Measurements from ENCODE around the gene CTSD. TPM values are rescaled to one million over a fixed set of nuclear protein-coding genes. Genes with fewer than 3 reads are reported as not detected.

The CTSD gene
- total RNA-seq, 1 experiment from 2014 or later, result 199 TPM

GRCh38 chr11:1707751-1708150 lies 56.0 kb downstream of the CTSD start:
- peaks cover 60% of the 10 kb centered on the region for H3K27me3 Mint-ChIP-seq (ENCODE audit: low read depth)
- ChIA-PET POLR2A (no interaction called here), CTCF (interaction anchor here (0.6 to 4.0 kb wide), 3 partner anchors 14 to 125 kb away, joined by 3 to 31 read pairs (median 20); no protein-coding TSS in a partner anchor)
- H3K27ac Mint-ChIP-seq, result no peak overlapping the region
- DNase-seq (ENCODE audit: low spot score) (no peak), ATAC-seq (no peak)
- no peak overlapping the region for H3K4me3 Mint-ChIP-seq
- H3K36me3 Mint-ChIP-seq, result no peaks in the 10 kb centered on the region; the same call in 1 of the 2 replicates
- TF ChIP-seq MAX (CRISPR knock-in tag; IDR thresholded peaks at IDR 0.05), result no peak
- no peak for TF ChIP-seq CREM (CRISPR knock-in tag; IDR thresholded peaks at IDR 0.05)
- no peak for TF ChIP-seq ZNF121 (CRISPR knock-in tag; IDR thresholded peaks at IDR 0.05)
- no peak for TF ChIP-seq GRHL2 (CRISPR knock-in tag; IDR thresholded peaks at IDR 0.05; ENCODE audit: insufficient replicate concordance, severe bottlenecking)
- no peak for TF ChIP-seq ELF4 (CRISPR knock-in tag; IDR thresholded peaks at IDR 0.05; ENCODE audit: low read depth)
- no peak for TF ChIP-seq ZNF281 (CRISPR knock-in tag; IDR thresholded peaks at IDR 0.05)
- no peak for TF ChIP-seq PRDM15 (CRISPR knock-in tag; IDR thresholded peaks at IDR 0.05)
- TF ChIP-seq NFATC4 (CRISPR knock-in tag; IDR thresholded peaks at IDR 0.05), result no peak
- TF ChIP-seq FOXP1 (CRISPR knock-in tag; IDR thresholded peaks at IDR 0.05; ENCODE audit: borderline replicate concordance), result no peak
- no peak for TF ChIP-seq TEAD1 (CRISPR knock-in tag; IDR thresholded peaks at IDR 0.05)
- no peak for TF ChIP-seq NR3C1 (CRISPR knock-in tag; conservative IDR thresholded peaks at IDR 0.05; ENCODE audit: low read depth)
- no peak for TF ChIP-seq JAZF1 (CRISPR knock-in tag; IDR thresholded peaks at IDR 0.05)
- TF ChIP-seq TCF7 (CRISPR knock-in tag; IDR thresholded peaks at IDR 0.05; ENCODE audit: low read depth), result no peak
- TF ChIP-seq EMX1 (CRISPR knock-in tag; IDR thresholded peaks at IDR 0.05), result no peak
- no peak for TF ChIP-seq MXD4 (CRISPR knock-in tag; IDR thresholded peaks at IDR 0.05; ENCODE audit: borderline replicate concordance)
- TF ChIP-seq ZBTB21 (CRISPR knock-in tag; IDR thresholded peaks at IDR 0.05; ENCODE audit: borderline replicate concordance), result no peak
- TF ChIP-seq IRF2 (CRISPR knock-in tag; IDR thresholded peaks at IDR 0.05; ENCODE audit: borderline replicate concordance, low read depth), result no peak
- no peak for TF ChIP-seq ZNF416 (CRISPR knock-in tag; IDR thresholded peaks at IDR 0.05)
- no peaks in the 10 kb centered on the region for H3K4me1 Mint-ChIP-seq
- peaks cover 21% of the 10 kb centered on the region for H3K9me3 Mint-ChIP-seq

- Mint-ChIP-seq H3K27me3 (ENCODE audit: low read depth) (peaks cover 58% of the 10 kb centered on the region), H3K9me3 (peaks cover 26% of the 10 kb centered on the region), H3K27ac (no peak overlapping the region), H3K36me3 (no peaks in the 10 kb centered on the region; the same call in 1 of the 2 replicates), H3K4me3 (no peak overlapping the region), H3K4me1 (no peaks in the 10 kb centered on the region)
- POLR2A ChIA-PET, result interaction anchor here (0.6 to 0.8 kb wide), 2 partner anchors 65 to 118 kb away, joined by 3 to 4 read pairs; no protein-coding TSS in a partner anchor
- DNase-seq (ENCODE audit: low spot score) (peak; percentile 36), ATAC-seq (no peak; the same call in 1 of the 2 replicates)
- CTCF ChIA-PET, result interaction anchor here (0.6 to 4.0 kb wide), 17 partner anchors 13 to 444 kb away, joined by 3 to 31 read pairs (median 5); partner anchors contain the start of gene CTSD
- TF ChIP-seq ETV6 (CRISPR knock-in tag; IDR thresholded peaks at IDR 0.05), result no peak
- no peak for TF ChIP-seq NFATC4 (CRISPR knock-in tag; IDR thresholded peaks at IDR 0.05)
- no peak for TF ChIP-seq ZNF317 (CRISPR knock-in tag; IDR thresholded peaks at IDR 0.05; ENCODE audit: borderline replicate concordance, low read depth)
- TF ChIP-seq IRF1 (CRISPR knock-in tag; IDR thresholded peaks at IDR 0.05), result no peak
- no peak for TF ChIP-seq ELF4 (CRISPR knock-in tag; IDR thresholded peaks at IDR 0.05; ENCODE audit: low read depth)
- no peak for TF ChIP-seq GABPB1 (CRISPR knock-in tag; IDR thresholded peaks at IDR 0.05)
- no peak for TF ChIP-seq NFYB (CRISPR knock-in tag; conservative IDR thresholded peaks at IDR 0.05; ENCODE audit: low read depth)
- TF ChIP-seq MXD4 (CRISPR knock-in tag; IDR thresholded peaks at IDR 0.05; ENCODE audit: borderline replicate concordance), result no peak
- no peak for TF ChIP-seq ATF6 (CRISPR knock-in tag; IDR thresholded peaks at IDR 0.05)
- TF ChIP-seq GTF2I (CRISPR knock-in tag; conservative IDR thresholded peaks at IDR 0.05), result no peak
Observed at GRCh38 chr11:1706634-1707400, 56.9 kb downstream of the CTSD start.
